Mesenchymal stem cell (in vitro differentiated cells and primary cell): ENCODE data around the gene KRTAP19-4.

Experiments used
- DNase-seq: peaks from one replicate; pipeline ENCODE4 v3.0.0-alpha.2; 2013
- H2AFZ ChIP-seq: one replicate; pipeline ENCODE4 v1.6.1; 2013; ENCODE audit warnings: low read depth, mild to moderate bottlenecking, control low read depth, inconsistent platforms, low read length, moderate library complexity
- H2AK5ac ChIP-seq: 2 replicates; pipeline ENCODE4 v1.6.1; 2013; ENCODE audit warnings: low read length, moderate library complexity, mild to moderate bottlenecking, inconsistent platforms; ENCODE audit not compliant: severe bottlenecking
- H2BK120ac ChIP-seq: one replicate; pipeline ENCODE4 v1.6.1; 2013; ENCODE audit warnings: low read depth, mild to moderate bottlenecking, inconsistent platforms, low read length, moderate library complexity
- H2BK12ac ChIP-seq, 2 experiments: one replicate each; pipeline ENCODE4 v1.6.1; 2013; ENCODE audit warnings: inconsistent platforms in 2 of 2, low read length in 2 of 2, mild to moderate bottlenecking in 2 of 2, moderate library complexity in 2 of 2, control low read depth in 1 of 2
- H2BK15ac ChIP-seq: one replicate; pipeline ENCODE4 v1.6.1; 2013; ENCODE audit warnings: mild to moderate bottlenecking, low read depth, inconsistent platforms; ENCODE audit not compliant: poor library complexity, severe bottlenecking
- H2BK5ac ChIP-seq: 2 replicates; pipeline ENCODE4 v1.6.1; 2013; ENCODE audit warnings: low read depth, mild to moderate bottlenecking, low read length, control low read depth, inconsistent platforms; ENCODE audit not compliant: poor library complexity, severe bottlenecking
- H3K14ac ChIP-seq, 2 experiments: one replicate each; pipeline ENCODE4 v1.6.1; 2013; ENCODE audit warnings: inconsistent platforms in 2 of 2, low read length in 2 of 2, control low read depth in 1 of 2, mild to moderate bottlenecking in 1 of 2, moderate library complexity in 1 of 2
- H3K18ac ChIP-seq, 2 experiments: one replicate each; pipeline ENCODE4 v1.6.1; 2013; ENCODE audit warnings: inconsistent platforms in 2 of 2, low read length in 2 of 2, control low read depth in 1 of 2, low read depth in 1 of 2, mild to moderate bottlenecking in 1 of 2
- H3K23ac ChIP-seq, 2 experiments: one replicate each; pipeline ENCODE4 v1.6.1; 2013; ENCODE audit warnings: inconsistent platforms in 2 of 2, low read length in 2 of 2, mild to moderate bottlenecking in 2 of 2, moderate library complexity in 2 of 2, control low read depth in 1 of 2
- H3K27ac ChIP-seq: 2 replicates; pipeline ENCODE4 v1.5.1; 2013; ENCODE audit warnings: mild to moderate bottlenecking, moderate library complexity, low read length, control low read depth, inconsistent platforms; ENCODE audit not compliant: poor library complexity, severe bottlenecking
- H3K27me3 ChIP-seq, 2 experiments: 2 replicates each; pipeline versions ENCODE4 v1.6.1 to v1.7.0; 2013; ENCODE audit warnings: low read length in 2 of 2, mild to moderate bottlenecking in 2 of 2, moderate library complexity in 2 of 2, control low read depth in 1 of 2, inconsistent platforms in 1 of 2; ENCODE audit not compliant: control insufficient read depth in 1 of 2, insufficient read depth in 1 of 2
- H3K36me3 ChIP-seq, 2 experiments: 2 replicates each; pipeline versions ENCODE4 v1.6.1 to v1.7.0; 2013; ENCODE audit warnings: low read length in 2 of 2, control low read depth in 1 of 2, inconsistent platforms in 1 of 2, low read depth in 1 of 2, mild to moderate bottlenecking in 1 of 2; ENCODE audit not compliant: insufficient read depth in 2 of 2, control insufficient read depth in 1 of 2
- H3K4ac ChIP-seq, 2 experiments: one replicate each; pipeline ENCODE4 v1.6.1; 2013; ENCODE audit warnings: inconsistent platforms in 2 of 2, low read length in 2 of 2, mild to moderate bottlenecking in 2 of 2, moderate library complexity in 2 of 2, control low read depth in 1 of 2, low read depth in 1 of 2
- H3K4me1 ChIP-seq: 2 replicates; pipeline ENCODE4 v1.6.1; 2013; ENCODE audit warnings: low read depth, low read length, control low read depth; ENCODE audit not compliant: control insufficient read depth, insufficient read depth
- H3K4me2 ChIP-seq: 2 replicates; pipeline ENCODE4 v1.6.1; 2013; ENCODE audit warnings: low read length, mild to moderate bottlenecking, inconsistent platforms; ENCODE audit not compliant: poor library complexity, severe bottlenecking
- H3K4me3 ChIP-seq, 2 experiments: 2 replicates each; pipeline versions ENCODE4 v1.5.1 to v1.7.0; 2013; ENCODE audit warnings: low read length in 2 of 2, mild to moderate bottlenecking in 2 of 2, control low read depth in 1 of 2, low read depth in 1 of 2; ENCODE audit not compliant: insufficient read depth in 1 of 2
- H3K79me1 ChIP-seq: replicated peaks from 2 replicates; pipeline ENCODE4 v1.6.1; 2013; ENCODE audit warnings: mild to moderate bottlenecking, control low read depth, low read length, inconsistent platforms; ENCODE audit not compliant: poor library complexity, severe bottlenecking
- H3K9ac ChIP-seq: 2 replicates; pipeline ENCODE4 v1.7.0; 2013; ENCODE audit warnings: mild to moderate bottlenecking, low read length, moderate library complexity
- H3K9me3 ChIP-seq: 2 replicates; pipeline ENCODE4 v1.7.0; 2013; ENCODE audit warnings: mild to moderate bottlenecking, low read length; ENCODE audit not compliant: control insufficient read depth
- H4K8ac ChIP-seq: one replicate; pipeline ENCODE4 v1.6.1; 2013; ENCODE audit warnings: inconsistent platforms, mild to moderate bottlenecking, low read length, moderate library complexity
- H4K91ac ChIP-seq: one replicate; pipeline ENCODE4 v1.6.1; 2013; ENCODE audit warnings: mild to moderate bottlenecking, low read length, inconsistent platforms
- WGBS: methylation state at CpG from one replicate; pipeline ENCODE4 v1.1.7; 2013; ENCODE audit warnings: mixed read lengths; 5-methylcytosine and 5-hydroxymethylcytosine counted together

KRTAP19-4 gene

DNA sequence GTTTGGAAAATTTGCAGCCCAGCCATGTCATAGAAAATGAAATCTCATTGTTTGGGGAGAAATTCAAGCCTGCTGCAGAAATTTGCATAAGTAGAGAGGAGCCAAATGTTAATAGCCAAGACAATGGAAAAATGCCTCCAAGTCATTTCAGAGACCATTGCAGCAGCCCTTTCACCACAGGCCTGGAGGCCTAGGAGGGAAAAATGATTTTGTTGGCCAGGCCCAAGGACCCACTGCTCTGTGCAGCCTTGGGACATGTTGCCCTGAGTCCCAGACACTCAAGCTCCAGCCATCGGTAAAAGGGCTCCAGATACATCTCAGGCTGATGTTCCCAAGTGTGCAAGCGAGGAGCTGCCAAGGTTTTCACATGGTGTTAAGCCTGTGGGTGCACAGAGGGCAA, 10.8 kb downstream of the KRTAP19-4 start:
- Histone ChIP-seq H3K23ac (no peak overlapping the region), H3K27ac (no peak overlapping the region), H2BK120ac (no peak overlapping the region), H3K18ac (no peak overlapping the region), H2BK12ac (no peak overlapping the region), H4K91ac (no peak overlapping the region), H3K4ac (no peak overlapping the region), H2AK5ac (no peak overlapping the region), H2BK15ac (no peak overlapping the region), H3K79me1 (no peaks in the 10 kb centered on the region), H3K4me3 (no peak overlapping the region), H3K9me3 (peaks cover 13% of the 10 kb centered on the region), H4K8ac (no peak overlapping the region), H3K9ac (no peak overlapping the region), H3K14ac (no peak overlapping the region), H3K27me3 (no peaks in the 10 kb centered on the region), H2AFZ (no peak overlapping the region), H2BK5ac (no peak overlapping the region), H3K4me1 (no peaks in the 10 kb centered on the region), H3K36me3 (no peaks in the 10 kb centered on the region), H3K4me2 (no peak overlapping the region)
- no peak for DNase-seq
- WGBS: 38% methylated on average over 2 of the region's 2 CpGs

DNA sequence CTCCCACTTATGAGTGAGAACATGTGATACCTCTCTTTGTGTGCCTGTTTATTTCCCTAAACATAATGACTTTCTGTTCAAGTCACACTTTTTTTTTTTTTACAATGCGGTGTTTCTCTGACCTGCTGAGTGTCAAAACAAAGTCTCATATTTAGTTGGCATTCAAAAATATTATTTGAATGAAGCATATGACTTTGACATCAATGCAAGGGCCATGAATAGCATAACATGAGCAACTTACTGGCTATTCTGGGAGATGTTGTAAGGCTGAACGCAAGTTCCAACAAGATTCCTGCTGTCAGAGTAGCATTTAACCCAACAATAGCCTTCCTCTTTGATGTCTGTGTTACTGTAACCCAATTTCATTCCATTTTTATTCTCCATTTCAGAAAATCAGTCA, 14.8 kb downstream of the KRTAP19-4 start:
- Histone ChIP-seq H3K27ac (no peak overlapping the region), H3K4ac (no peak overlapping the region), H3K14ac (no peak overlapping the region), H3K23ac (no peak overlapping the region), H2BK15ac (no peak overlapping the region), H3K79me1 (no peaks in the 10 kb centered on the region), H2BK120ac (no peak overlapping the region), H2BK12ac (no peak overlapping the region), H4K8ac (no peak overlapping the region), H3K18ac (no peak overlapping the region), H3K36me3 (no peaks in the 10 kb centered on the region), H3K27me3 (no peaks in the 10 kb centered on the region), H3K4me2 (no peak overlapping the region), H2AK5ac (no peak overlapping the region), H2BK5ac (no peak overlapping the region), H3K4me1 (no peaks in the 10 kb centered on the region), H3K9me3 (peaks cover 10% of the 10 kb centered on the region), H3K9ac (no peak overlapping the region), H2AFZ (no peak overlapping the region), H4K91ac (no peak overlapping the region), H3K4me3 (no peak overlapping the region)
- DNase-seq: no peak
- whole genome bisulfite sequencing: 36% methylated on average over 1 of the region's 2 CpGs

- Histone ChIP-seq H3K4me2 (no peak within 1 kb of the TSS), H4K91ac (no peak within 1 kb of the TSS), H2BK15ac (no peak within 1 kb of the TSS), H2BK120ac (no peak within 1 kb of the TSS), H3K27ac (no peak within 1 kb of the TSS), H3K4me3 (no peak within 1 kb of the TSS), H3K4me1 (no peaks in the 10 kb centered on the region), H2AK5ac (no peak within 1 kb of the TSS), H3K4ac (no peak within 1 kb of the TSS), H3K9ac (no peak within 1 kb of the TSS), H3K9me3 (no peaks in the 10 kb centered on the region), H3K23ac (no peak within 1 kb of the TSS), H4K8ac (no peak within 1 kb of the TSS), H3K36me3 (no peaks in the 10 kb centered on the region), H2AFZ (no peak within 1 kb of the TSS), H3K18ac (no peak within 1 kb of the TSS), H2BK5ac (no peak within 1 kb of the TSS), H3K79me1 (no peaks in the 10 kb centered on the region), H3K27me3 (no peaks in the 10 kb centered on the region), H2BK12ac (no peak within 1 kb of the TSS), H3K14ac (no peak within 1 kb of the TSS)
- no peak for DNase-seq
- WGBS: 76% methylated on average over 6 of the region's 7 CpGs
Measured at GRCh38 chr21:30480145-30480544, 16.8 kb downstream of the KRTAP19-4 start, which contains the start of gene KRTAP19-1. KRTAP19-1 (minus strand) TSS chr21:30480367; CDS start chr21:30480317, 50 bp downstream.

DNA sequence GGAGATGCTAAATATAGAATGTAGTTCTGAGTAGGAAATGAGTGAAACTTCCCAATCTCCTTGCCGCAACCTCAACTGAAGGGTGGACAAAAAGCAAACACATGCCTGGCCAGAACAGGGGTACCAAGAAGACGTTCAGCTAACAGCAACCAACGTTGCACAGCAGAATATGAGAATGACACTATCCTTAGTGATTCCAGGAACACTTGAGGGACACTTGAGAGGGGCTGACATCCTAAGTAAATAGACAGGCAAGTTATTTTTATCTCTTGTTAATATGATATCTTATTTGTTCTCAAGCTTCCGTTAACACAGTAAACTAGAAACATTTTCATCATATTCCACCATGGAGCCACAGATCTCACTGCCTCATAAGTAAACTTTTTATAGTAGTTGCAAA, 17.7 kb downstream of the KRTAP19-4 start:
- WGBS: 80% methylated on average over 3 of the region's 4 CpGs
- Histone ChIP-seq H3K9ac (no peak overlapping the region), H2AFZ (no peak overlapping the region), H3K27ac (no peak overlapping the region), H3K4me3 (no peak overlapping the region), H2BK120ac (no peak overlapping the region), H3K4me1 (no peaks in the 10 kb centered on the region), H2AK5ac (no peak overlapping the region), H3K27me3 (no peaks in the 10 kb centered on the region), H2BK15ac (no peak overlapping the region), H3K4ac (no peak overlapping the region), H4K8ac (no peak overlapping the region), H2BK12ac (no peak overlapping the region), H4K91ac (no peak overlapping the region), H3K14ac (no peak overlapping the region), H3K9me3 (no peaks in the 10 kb centered on the region), H3K23ac (no peak overlapping the region), H3K18ac (no peak overlapping the region), H3K79me1 (no peaks in the 10 kb centered on the region), H3K4me2 (no peak overlapping the region), H2BK5ac (no peak overlapping the region), H3K36me3 (no peaks in the 10 kb centered on the region)
- no peak for DNase-seq
